GM12891 (cell line): Measurements from ENCODE around the gene ATP12A.

Source experiments
- POLR2A ChIP-seq: IDR thresholded peaks from 2 replicates; pipeline ENCODE4 v1.6.1; 2011; ENCODE audit warnings: low read depth, low read length, control low read depth
- POLR2AphosphoS5 ChIP-seq: IDR thresholded peaks from 2 replicates; pipeline ENCODE4 v1.6.1; 2011; ENCODE audit warnings: low read depth, low read length, control low read depth
- POU2F2 ChIP-seq: IDR thresholded peaks from 2 replicates; pipeline ENCODE4 v1.6.1; 2011; ENCODE audit warnings: low read depth, mild to moderate bottlenecking, control low read depth, low read length, moderate library complexity
- SPI1 ChIP-seq: IDR thresholded peaks from 2 replicates; pipeline ENCODE4 v1.6.1; 2011; ENCODE audit warnings: low read depth, low read length, control low read depth
- TAF1 ChIP-seq: IDR thresholded peaks from 2 replicates; pipeline ENCODE4 v1.6.1; 2011; ENCODE audit warnings: low read depth, low read length, control low read depth

GRCh38 chr13:24699541-24699940, 19.3 kb downstream of the ATP12A start:
- TF ChIP-seq POLR2AphosphoS5 (no peak), POLR2A (no peak), SPI1 (no peak), TAF1 (no peak), POU2F2 (no peak)
